DND-41 (cell line): ENCODE data around the gene TRIP4.

Source experiments
- ATAC-seq: fragments of 200-7000 bp; cut with Tn5 transposase; 3 replicates; pipeline ENCODE4 v1.9.1; 2021; ENCODE audit warnings: low read depth; ENCODE audit not compliant: insufficient read depth
- DNase-seq: peaks from one replicate; pipeline ENCODE4 v3.0.0-alpha.2; 2020
- H2AFZ ChIP-seq: 2 replicates; pipeline ENCODE4 v1.6.0; 2012; ENCODE audit warnings: low read depth, low read length
- H3K27ac ChIP-seq: 2 replicates; pipeline ENCODE4 v1.5.1; 2012; ENCODE audit warnings: low read length, inconsistent platforms
- H3K27me3 ChIP-seq: fragments of 200-600 bp; sonication (generic); 2 replicates; pipeline ENCODE4 v1.6.0; 2012; ENCODE audit warnings: low read length, mild to moderate bottlenecking, inconsistent platforms; ENCODE audit not compliant: insufficient read depth, poor library complexity
- H3K36me3 ChIP-seq: 2 replicates; pipeline ENCODE4 v1.5.1; 2012; ENCODE audit warnings: low read length, inconsistent platforms; ENCODE audit not compliant: insufficient read depth
- H3K4me1 ChIP-seq: 2 replicates; pipeline ENCODE4 v1.5.1; 2012; ENCODE audit warnings: mild to moderate bottlenecking, low read length; ENCODE audit not compliant: insufficient read depth
- H3K4me2 ChIP-seq: 2 replicates; pipeline ENCODE4 v1.6.0; 2012; ENCODE audit warnings: mild to moderate bottlenecking, moderate library complexity, low read length, inconsistent platforms; ENCODE audit not compliant: insufficient read depth
- H3K4me3 ChIP-seq, 2 experiments: fragments of 200-600 bp in 1 of 2; shearing (Covaris generic) in 1 of 2; 2 replicates each; pipeline ENCODE4 v1.5.1; 2012 to 2016; ENCODE audit warnings: inconsistent platforms in 2 of 2, low read length in 2 of 2, mild to moderate bottlenecking in 2 of 2, low read depth in 1 of 2, moderate library complexity in 1 of 2
- H3K79me2 ChIP-seq: 2 replicates; pipeline ENCODE4 v1.6.0; 2012; ENCODE audit warnings: low read length, inconsistent platforms; ENCODE audit not compliant: insufficient read depth
- H3K9ac ChIP-seq: 2 replicates; pipeline ENCODE4 v1.6.0; 2012; ENCODE audit warnings: low read depth, mild to moderate bottlenecking, inconsistent platforms, low read length, moderate library complexity
- H3K9me3 ChIP-seq: 2 replicates; pipeline ENCODE4 v1.5.1; 2012; ENCODE audit warnings: low read length, moderate library complexity, mild to moderate bottlenecking, inconsistent platforms; ENCODE audit not compliant: insufficient read depth, severe bottlenecking
- H4K20me1 ChIP-seq: 2 replicates; pipeline ENCODE4 v1.6.0; 2012; ENCODE audit warnings: low read length; ENCODE audit not compliant: insufficient read depth
- EZH2 ChIP-seq: IDR thresholded peaks from 3 replicates; pipeline ENCODE4 v1.6.1; 2012; ENCODE audit warnings: borderline replicate concordance, low read depth, mild to moderate bottlenecking, moderate library complexity, low read length, inconsistent platforms; ENCODE audit not compliant: severe bottlenecking
- TF ChIP-seq, protein P1 (sequence below): IDR thresholded peaks from 2 replicates; pipeline ENCODE4 v1.5.1; 2012; ENCODE audit warnings: borderline replicate concordance, low read length, moderate library complexity, mild to moderate bottlenecking; ENCODE audit not compliant: poor library complexity, severe bottlenecking; ENCODE audit errors: extremely low read depth

The TRIP4 gene

DNA sequence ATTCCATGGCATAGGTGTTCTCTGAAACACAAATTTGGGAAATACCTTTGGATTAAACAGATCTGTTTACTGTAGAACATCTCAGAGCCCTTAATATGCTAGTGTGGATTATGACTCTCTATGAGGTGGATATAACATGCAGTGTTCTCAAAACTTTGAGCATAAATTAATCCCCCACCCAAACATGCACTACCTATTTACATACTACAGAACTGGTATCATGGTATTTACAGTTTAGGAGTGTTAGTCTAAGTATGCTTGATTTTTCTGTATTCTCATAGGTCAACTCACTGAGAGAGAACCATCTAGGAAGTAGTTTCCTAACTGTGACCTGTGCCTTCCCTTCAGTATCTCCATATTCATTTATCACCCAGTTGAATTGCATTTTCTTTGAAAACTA, 41.8 kb downstream of the TRIP4 start:
- DNase-seq (no peak), ATAC-seq (no peak)
- H3K27me3 ChIP-seq = no peaks in the 10 kb centered on the region
- peak overlapping the region; percentile 24; the same call in 1 of the 2 replicates for H2AFZ ChIP-seq
- peak overlapping the region; percentile 58 for H3K4me2 ChIP-seq
- no peaks in the 10 kb centered on the region for H3K79me2 ChIP-seq
- H3K9me3 ChIP-seq = no peaks in the 10 kb centered on the region
- H3K27ac ChIP-seq = peak overlapping the region; percentile 92
- H4K20me1 ChIP-seq = no peaks in the 10 kb centered on the region
- H3K9ac ChIP-seq = peak overlapping the region; percentile 50
- peaks cover 5% of the 10 kb centered on the region; the same call in 1 of the 2 replicates for H3K36me3 ChIP-seq
- H3K4me1 ChIP-seq = peaks cover 48% of the 10 kb centered on the region
- TF ChIP-seq EZH2 = no peak
- TF ChIP-seq, protein P1, sequence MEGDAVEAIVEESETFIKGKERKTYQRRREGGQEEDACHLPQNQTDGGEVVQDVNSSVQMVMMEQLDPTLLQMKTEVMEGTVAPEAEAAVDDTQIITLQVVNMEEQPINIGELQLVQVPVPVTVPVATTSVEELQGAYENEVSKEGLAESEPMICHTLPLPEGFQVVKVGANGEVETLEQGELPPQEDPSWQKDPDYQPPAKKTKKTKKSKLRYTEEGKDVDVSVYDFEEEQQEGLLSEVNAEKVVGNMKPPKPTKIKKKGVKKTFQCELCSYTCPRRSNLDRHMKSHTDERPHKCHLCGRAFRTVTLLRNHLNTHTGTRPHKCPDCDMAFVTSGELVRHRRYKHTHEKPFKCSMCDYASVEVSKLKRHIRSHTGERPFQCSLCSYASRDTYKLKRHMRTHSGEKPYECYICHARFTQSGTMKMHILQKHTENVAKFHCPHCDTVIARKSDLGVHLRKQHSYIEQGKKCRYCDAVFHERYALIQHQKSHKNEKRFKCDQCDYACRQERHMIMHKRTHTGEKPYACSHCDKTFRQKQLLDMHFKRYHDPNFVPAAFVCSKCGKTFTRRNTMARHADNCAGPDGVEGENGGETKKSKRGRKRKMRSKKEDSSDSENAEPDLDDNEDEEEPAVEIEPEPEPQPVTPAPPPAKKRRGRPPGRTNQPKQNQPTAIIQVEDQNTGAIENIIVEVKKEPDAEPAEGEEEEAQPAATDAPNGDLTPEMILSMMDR = no peak
- no peak overlapping the region for H3K4me3 ChIP-seq

DNA sequence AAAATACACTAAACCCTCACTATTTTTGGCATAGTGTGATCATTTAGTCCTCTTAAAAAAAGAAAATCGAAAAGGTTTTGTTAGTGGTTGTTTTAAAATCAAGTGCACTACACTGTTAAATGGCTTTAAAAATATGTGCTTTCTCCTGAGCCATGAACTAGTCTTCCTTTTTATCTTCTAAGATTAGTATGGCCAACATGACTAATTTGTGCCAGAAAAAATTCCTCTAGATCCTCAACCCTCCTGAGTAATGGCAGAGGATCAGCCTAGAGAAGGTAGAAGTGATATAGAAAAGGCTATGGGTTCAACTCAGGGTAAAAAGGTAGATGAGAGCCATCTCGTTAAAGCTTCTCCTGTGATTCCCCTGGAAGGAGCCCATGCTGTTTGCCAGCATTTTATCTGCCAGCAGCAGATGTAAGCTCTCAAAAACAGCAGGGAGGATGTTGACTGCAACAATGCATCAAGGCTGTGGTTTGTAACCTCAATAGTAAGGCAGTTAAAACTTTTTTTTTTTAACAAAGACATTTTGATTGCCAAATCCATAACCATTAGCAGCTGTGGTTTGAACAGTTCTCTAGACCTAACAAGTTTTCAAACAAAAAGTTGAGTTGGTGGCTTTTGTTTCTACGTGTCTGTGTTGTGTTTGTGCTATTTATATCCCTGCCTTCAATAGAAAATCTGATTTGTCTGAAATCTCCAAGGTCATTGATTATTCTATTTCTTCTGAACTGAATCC, 42.5 kb downstream of the TRIP4 start:
- no peaks in the 10 kb centered on the region for H4K20me1 ChIP-seq
- peak overlapping the region; percentile 50 for H3K9ac ChIP-seq
- DNase-seq (peak; percentile 77), ATAC-seq (peak; percentile 94)
- no peaks in the 10 kb centered on the region for H3K27me3 ChIP-seq
- peak overlapping the region in 1 of 2 experiments; percentile 26; a peak in 1 of 4 replicates for H3K4me3 ChIP-seq
- H3K4me2 ChIP-seq = peak overlapping the region; percentile 58
- H3K9me3 ChIP-seq = no peaks in the 10 kb centered on the region
- H3K4me1 ChIP-seq = peaks cover 48% of the 10 kb centered on the region
- TF ChIP-seq EZH2 = no peak
- TF ChIP-seq, protein P1 = no peak
- peaks cover under 1% of the 10 kb centered on the region; the same call in 1 of the 2 replicates for H3K36me3 ChIP-seq
- peak overlapping the region; percentile 24 for H2AFZ ChIP-seq
- H3K27ac ChIP-seq = peak overlapping the region; percentile 92
- H3K79me2 ChIP-seq = no peaks in the 10 kb centered on the region

DNA sequence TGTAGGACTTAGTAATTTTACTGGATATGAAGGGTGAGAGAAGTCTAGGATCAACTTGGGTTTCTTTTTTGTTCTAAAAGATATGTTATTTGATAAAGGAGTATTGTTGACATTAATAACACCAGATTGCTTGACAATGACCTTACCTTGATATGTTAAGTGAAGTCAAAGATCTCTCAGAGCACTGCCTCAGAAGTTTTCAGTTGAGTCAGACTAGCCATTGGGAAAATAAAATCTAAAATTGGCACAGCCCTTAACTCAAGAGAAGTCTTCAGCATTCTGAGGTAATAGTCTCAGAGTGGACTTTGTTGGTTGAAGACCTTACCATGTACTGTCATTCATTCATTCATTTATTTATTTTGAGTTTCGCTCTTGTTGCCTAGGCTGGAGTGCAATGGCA, 50.3 kb downstream of the TRIP4 start:
- Histone ChIP-seq H3K27ac (no peak overlapping the region), H3K9me3 (no peaks in the 10 kb centered on the region), H3K27me3 (no peaks in the 10 kb centered on the region), H4K20me1 (no peaks in the 10 kb centered on the region), H3K4me3 (no peak overlapping the region), H3K79me2 (no peaks in the 10 kb centered on the region), H3K9ac (no peak overlapping the region), H2AFZ (no peak overlapping the region), H3K4me2 (no peak overlapping the region), H3K36me3 (no peaks in the 10 kb centered on the region), H3K4me1 (no peaks in the 10 kb centered on the region)
- ATAC-seq (no peak), DNase-seq (no peak)
- no peak for TF ChIP-seq EZH2
- TF ChIP-seq, protein P1 = no peak
